Subcutaneous preadipocyte (primary cell): ENCODE results near the gene FECH. TPM values are rescaled to one million over a fixed set of nuclear protein-coding genes. Genes with fewer than 3 reads are reported as not detected.

Experiments
- total RNA-seq: library from RNA; depleted of rRNA; stranded (reverse); fragments of >200 nt; gene quantifications from 2 replicates; pipeline ENCODE4 v1.2.3, GENCODE V29; 2012

FECH gene, protein sequence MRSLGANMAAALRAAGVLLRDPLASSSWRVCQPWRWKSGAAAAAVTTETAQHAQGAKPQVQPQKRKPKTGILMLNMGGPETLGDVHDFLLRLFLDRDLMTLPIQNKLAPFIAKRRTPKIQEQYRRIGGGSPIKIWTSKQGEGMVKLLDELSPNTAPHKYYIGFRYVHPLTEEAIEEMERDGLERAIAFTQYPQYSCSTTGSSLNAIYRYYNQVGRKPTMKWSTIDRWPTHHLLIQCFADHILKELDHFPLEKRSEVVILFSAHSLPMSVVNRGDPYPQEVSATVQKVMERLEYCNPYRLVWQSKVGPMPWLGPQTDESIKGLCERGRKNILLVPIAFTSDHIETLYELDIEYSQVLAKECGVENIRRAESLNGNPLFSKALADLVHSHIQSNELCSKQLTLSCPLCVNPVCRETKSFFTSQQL
- 26.8 and 28.7 TPM in 2 replicates for total RNA-seq

DNA sequence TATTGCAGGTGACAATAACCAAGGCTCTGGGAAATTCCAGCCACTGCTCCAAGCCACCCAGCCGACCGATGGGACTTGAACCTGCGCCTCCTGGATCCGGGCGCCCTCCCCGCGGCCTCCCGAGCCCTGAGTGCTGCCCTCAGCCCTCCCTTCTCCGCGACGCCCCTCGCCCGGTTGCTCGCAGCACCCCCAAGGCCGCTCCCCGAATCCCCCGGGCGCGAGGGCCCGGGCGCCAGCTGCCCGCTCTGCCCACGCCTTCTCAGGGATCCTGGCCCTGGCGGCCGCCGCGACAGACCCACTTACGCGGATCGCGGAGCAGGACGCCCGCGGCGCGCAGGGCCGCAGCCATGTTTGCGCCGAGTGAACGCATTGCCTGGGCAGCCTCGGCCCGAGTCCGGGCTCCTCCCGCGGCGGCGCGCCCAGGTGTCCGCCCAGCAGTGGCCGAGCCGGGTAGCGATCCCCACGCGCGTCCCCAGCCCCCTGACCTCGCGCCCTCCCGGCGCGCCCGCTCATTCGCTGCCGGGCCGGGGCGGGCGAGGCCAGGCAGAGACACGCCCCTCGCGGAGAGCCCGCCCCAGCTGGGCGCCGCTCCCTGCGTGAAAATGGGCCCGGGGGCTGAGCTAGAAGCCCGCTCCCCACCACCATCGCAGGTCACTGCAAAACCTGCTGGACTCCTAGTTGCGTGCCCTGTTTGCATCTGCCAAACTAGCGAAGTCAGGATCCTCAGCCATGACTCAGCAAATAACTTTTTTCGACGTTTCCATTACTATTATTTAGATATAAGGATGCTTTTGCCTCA lies at the start of gene FECH:
FECH (minus strand) TSS at position 452 of the 799 bp plus-strand sequence; CDS start at position 370, 82 bp downstream.

Other genes with a start within 250 kb of the FECH start
- gene ST8SIA3, start 234.1 kb downstream of the FECH start, total RNA-seq, result not detected in 2 replicates
- under 0.01 TPM in 2 replicates for gene ONECUT2, start 151.3 kb downstream of the FECH start, total RNA-seq
- gene NARS1, start 35.1 kb upstream of the FECH start, total RNA-seq, result 122 and 125 TPM in 2 replicates
- 30.1 and 43.2 TPM in 2 replicates for gene ATP8B1, start 216.6 kb upstream of the FECH start, total RNA-seq